BE2C (cell line): ENCODE data around the gene ABCC8.
"Not testable (repeated sequence)": the region's sequence is repeated elsewhere in the genome, so short reads cannot be mapped to it uniquely, and the experiment has no call there.

Experiments
- DNase-seq: peaks from one replicate; pipeline ENCODE4 v3.0.0-alpha.2; 2020
- H3K27me3 ChIP-seq: fragments of 250-450 bp; sonication (Bioruptor Pico); 2 replicates; pipeline ENCODE4 v1.5.1; 2020; ENCODE audit warnings: mild to moderate bottlenecking
- H3K36me3 ChIP-seq: fragments of 250-450 bp; sonication (Bioruptor Pico); 2 replicates; pipeline ENCODE4 v1.5.1; 2020; ENCODE audit warnings: mild to moderate bottlenecking
- H3K4me1 ChIP-seq: fragments of 250-450 bp; sonication (Bioruptor Pico); 2 replicates; pipeline ENCODE4 v1.5.1; 2020
- H3K4me3 ChIP-seq: 2 replicates; pipeline ENCODE4 v1.5.1; 2011; ENCODE audit warnings: low read depth, low read length
- H3K9me3 ChIP-seq: fragments of 250-450 bp; sonication (Bioruptor Pico); 2 replicates; pipeline ENCODE4 v1.5.1; 2020
- TF ChIP-seq, protein P1 (sequence below): IDR thresholded peaks from 2 replicates; pipeline ENCODE4 v1.5.1; 2012; ENCODE audit warnings: mild to moderate bottlenecking, low read depth, low read length

Gene ABCC8

DNA sequence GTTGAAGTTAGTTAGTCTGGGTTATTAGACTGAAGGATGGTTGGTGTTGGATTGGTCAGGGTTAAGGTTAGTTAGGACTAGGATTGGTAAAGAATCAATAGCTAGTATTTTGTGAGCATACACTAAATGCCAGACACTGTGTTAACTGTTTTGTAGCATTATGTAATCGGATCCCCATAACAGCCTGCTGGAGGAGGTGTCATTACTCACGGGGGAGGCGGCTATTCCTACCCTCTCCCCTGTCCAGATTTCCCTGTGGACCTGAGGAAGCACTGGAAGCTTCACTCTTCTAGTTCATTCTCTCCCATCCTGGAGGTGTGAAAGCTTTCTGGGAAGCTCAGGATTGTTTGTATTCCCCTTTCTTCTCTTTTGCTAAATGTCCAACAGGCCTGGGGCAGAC lies 47.7 kb downstream of the ABCC8 start:
- Histone ChIP-seq H3K4me1 (no peaks in the 10 kb centered on the region), H3K9me3 (no peaks in the 10 kb centered on the region), H3K27me3 (no peaks in the 10 kb centered on the region), H3K4me3 (no peak overlapping the region), H3K36me3 (no peaks in the 10 kb centered on the region)
- no peak for DNase-seq
- TF ChIP-seq, protein P1, sequence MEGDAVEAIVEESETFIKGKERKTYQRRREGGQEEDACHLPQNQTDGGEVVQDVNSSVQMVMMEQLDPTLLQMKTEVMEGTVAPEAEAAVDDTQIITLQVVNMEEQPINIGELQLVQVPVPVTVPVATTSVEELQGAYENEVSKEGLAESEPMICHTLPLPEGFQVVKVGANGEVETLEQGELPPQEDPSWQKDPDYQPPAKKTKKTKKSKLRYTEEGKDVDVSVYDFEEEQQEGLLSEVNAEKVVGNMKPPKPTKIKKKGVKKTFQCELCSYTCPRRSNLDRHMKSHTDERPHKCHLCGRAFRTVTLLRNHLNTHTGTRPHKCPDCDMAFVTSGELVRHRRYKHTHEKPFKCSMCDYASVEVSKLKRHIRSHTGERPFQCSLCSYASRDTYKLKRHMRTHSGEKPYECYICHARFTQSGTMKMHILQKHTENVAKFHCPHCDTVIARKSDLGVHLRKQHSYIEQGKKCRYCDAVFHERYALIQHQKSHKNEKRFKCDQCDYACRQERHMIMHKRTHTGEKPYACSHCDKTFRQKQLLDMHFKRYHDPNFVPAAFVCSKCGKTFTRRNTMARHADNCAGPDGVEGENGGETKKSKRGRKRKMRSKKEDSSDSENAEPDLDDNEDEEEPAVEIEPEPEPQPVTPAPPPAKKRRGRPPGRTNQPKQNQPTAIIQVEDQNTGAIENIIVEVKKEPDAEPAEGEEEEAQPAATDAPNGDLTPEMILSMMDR, result no peak

DNA sequence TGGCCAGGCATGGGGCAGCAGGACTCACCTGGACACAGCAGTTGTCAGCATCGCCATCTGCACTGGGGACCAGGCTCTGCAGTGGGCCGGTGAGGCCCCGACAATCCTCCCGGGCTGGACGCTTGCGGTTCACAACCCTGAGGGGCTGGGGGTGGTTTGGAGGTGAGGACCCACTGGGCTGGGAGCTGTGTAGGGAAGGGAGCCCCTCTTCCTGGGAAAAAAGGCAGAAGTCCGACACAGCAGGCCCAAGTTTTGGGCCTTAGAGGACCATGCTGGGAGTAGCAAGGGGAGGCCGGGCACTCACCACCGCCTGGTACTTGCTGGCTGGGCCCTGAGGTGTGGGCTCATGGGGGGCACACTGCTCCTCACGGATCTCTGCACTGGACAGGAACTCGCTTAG lies 48.4 kb downstream of the ABCC8 start:
- Histone ChIP-seq H3K9me3 (no peaks in the 10 kb centered on the region), H3K36me3 (no peaks in the 10 kb centered on the region), H3K4me1 (no peaks in the 10 kb centered on the region), H3K27me3 (no peaks in the 10 kb centered on the region), H3K4me3 (no peak overlapping the region)
- no peak for DNase-seq
- TF ChIP-seq, protein P1, result no peak

GRCh38 chr11:17426233-17426632 lies 50.4 kb downstream of the ABCC8 start:
- DNase-seq, H3K4me1 ChIP-seq, H3K4me3 ChIP-seq, H3K27me3 ChIP-seq, H3K36me3 ChIP-seq, H3K9me3 ChIP-seq: not testable (repeated sequence)

DNA sequence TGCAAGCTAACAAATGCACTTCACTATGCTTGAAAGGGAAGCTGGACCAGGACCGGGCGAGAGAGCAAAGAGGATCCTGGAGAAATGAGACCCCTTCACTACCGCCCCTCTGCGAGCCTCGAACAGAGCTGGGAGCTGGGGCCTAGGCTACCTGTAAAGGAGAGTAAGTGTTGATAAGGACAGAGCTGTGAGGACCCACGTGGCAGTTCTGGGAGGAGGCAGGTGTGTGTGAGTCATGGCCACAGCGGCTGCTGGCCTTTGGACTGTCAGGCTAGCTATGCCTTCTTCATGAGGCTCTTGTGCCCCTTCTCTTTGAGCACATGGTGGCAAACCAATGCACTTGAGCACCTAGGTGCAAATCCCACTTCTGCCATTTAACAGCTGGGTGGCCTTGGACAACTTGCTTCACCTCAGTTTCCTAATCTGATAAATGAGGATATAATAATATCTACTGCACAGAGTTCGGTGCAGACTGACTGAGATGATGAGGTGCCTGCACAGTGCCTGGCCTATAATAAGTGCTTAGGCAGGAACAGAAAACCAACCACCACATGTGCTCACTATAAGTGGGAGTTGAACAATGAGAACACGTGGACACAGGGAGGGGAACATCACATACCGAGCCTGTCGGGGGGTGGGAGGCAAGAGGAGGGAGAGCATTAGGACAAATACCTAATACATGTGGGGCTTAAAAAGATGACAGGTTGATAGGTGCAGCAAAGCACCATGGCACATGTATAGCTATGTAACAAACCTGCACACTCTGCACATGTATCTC lies 52.9 kb downstream of the ABCC8 start:
- Histone ChIP-seq H3K4me1 (no peaks in the 10 kb centered on the region), H3K27me3 (no peaks in the 10 kb centered on the region), H3K9me3 (no peaks in the 10 kb centered on the region), H3K4me3 (no peak overlapping the region), H3K36me3 (no peaks in the 10 kb centered on the region)
- DNase-seq, result no peak
- TF ChIP-seq, protein P1, result no peak

DNA sequence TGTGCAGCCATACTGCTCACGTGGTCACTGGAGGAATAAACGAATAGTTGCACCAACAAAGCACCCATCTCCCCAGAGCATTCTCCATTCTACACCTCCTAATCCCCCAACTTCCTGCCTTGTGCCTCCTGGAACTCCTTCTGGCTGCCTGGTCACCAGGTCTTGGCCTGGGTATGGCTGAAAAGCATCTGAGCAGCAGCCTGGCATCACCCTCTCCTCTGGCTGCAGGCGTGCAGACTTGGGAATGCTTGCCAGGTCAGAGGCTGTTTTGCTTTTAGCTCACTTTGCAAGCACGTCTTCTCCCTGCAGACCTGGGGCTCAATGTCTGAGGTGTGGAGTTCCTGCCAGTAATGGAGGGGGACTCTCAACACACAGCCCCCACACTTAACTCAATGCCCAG lies 54.9 kb downstream of the ABCC8 start:
- H3K4me3 ChIP-seq, result no peak overlapping the region
- no peaks in the 10 kb centered on the region for H3K27me3 ChIP-seq
- no peaks in the 10 kb centered on the region for H3K9me3 ChIP-seq
- H3K36me3 ChIP-seq, result no peaks in the 10 kb centered on the region
- DNase-seq, result no peak
- no peaks in the 10 kb centered on the region for H3K4me1 ChIP-seq
- TF ChIP-seq, protein P1, result no peak

DNA sequence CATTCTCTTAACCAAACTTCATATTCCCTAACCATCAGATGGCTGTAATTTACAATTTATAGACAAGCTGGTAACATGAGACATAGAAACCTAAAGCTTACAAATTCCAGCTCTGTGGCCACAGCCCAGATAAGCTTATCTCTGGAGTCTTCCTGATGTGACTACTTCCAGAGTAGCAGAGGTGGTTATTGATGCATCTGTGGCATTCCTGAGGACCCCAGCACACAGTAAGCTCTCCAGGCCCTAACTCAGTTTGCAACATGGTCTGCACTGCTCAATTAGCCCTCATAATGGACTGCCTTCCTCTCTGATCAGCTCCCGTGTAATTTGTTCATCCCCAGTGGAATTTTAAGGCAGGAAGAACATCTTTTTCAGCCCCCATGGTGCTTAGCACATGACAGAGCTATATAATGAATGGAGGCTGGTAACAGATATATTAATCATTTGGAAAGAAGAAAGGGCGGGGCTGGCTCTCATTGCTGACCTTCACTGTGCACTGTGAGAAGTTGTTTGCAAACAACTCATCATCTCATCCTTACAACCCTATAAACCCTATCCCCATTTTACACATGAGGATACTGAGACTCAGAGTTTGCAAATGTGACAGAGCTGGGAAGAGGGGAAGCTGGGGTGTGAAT lies 58.1 kb downstream of the ABCC8 start:
- H3K4me1 ChIP-seq, result no peaks in the 10 kb centered on the region
- H3K36me3 ChIP-seq, result no peaks in the 10 kb centered on the region
- DNase-seq, result no peak
- no peaks in the 10 kb centered on the region for H3K27me3 ChIP-seq
- no peaks in the 10 kb centered on the region for H3K9me3 ChIP-seq
- H3K4me3 ChIP-seq, result no peak overlapping the region
- TF ChIP-seq, protein P1, result no peak
